Cardiac fibroblast (primary cell): ENCODE data around the gene ERAL1.
"Not testable (repeated sequence)": the region's sequence is repeated elsewhere in the genome, so short reads cannot be mapped to it uniquely, and the experiment has no call there.

ENCODE experiments used
- DNase-seq, 2 donors: peaks; one replicate each; pipeline versions ENCODE4 v3.0.0 to v3.0.0-alpha.2; 2010; ENCODE audit warnings: low read depth in 2 of 2
- H3K4me3 ChIP-seq, 2 donors: replicated peaks in 1 of 2; 1 replicate in 1 of 2; 2 replicates in 1 of 2; pipeline ENCODE4 v1.5.1; 2011; ENCODE audit warnings: low read depth in 2 of 2, low read length in 2 of 2, mild to moderate bottlenecking in 2 of 2, moderate library complexity in 1 of 2
- TF ChIP-seq, protein P1 (sequence below): IDR thresholded peaks from one replicate; pipeline ENCODE4 v1.5.1; 2011; ENCODE audit warnings: low read depth, mild to moderate bottlenecking, low read length, inconsistent platforms

Gene ERAL1

DNA sequence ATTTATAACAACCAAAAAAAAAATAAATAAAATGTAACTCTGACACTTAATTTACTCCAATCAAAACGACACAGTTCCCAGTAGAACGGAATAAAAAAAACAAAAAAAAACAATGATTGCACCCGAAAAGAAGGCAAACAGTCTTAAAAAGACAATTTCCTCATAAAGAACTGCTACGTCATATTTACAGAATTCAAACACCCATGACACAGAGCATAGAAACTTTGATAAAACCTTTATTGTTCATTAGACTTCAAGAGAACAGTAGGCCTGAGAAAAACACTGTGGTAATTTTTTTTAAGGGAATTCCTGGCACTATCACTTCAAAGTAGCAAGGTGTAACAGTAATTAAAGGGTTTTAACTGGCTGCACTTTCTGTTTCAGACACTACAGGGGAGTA lies 38.3 kb upstream of the ERAL1 start:
- DNase-seq = no peak
- TF ChIP-seq, protein P1, sequence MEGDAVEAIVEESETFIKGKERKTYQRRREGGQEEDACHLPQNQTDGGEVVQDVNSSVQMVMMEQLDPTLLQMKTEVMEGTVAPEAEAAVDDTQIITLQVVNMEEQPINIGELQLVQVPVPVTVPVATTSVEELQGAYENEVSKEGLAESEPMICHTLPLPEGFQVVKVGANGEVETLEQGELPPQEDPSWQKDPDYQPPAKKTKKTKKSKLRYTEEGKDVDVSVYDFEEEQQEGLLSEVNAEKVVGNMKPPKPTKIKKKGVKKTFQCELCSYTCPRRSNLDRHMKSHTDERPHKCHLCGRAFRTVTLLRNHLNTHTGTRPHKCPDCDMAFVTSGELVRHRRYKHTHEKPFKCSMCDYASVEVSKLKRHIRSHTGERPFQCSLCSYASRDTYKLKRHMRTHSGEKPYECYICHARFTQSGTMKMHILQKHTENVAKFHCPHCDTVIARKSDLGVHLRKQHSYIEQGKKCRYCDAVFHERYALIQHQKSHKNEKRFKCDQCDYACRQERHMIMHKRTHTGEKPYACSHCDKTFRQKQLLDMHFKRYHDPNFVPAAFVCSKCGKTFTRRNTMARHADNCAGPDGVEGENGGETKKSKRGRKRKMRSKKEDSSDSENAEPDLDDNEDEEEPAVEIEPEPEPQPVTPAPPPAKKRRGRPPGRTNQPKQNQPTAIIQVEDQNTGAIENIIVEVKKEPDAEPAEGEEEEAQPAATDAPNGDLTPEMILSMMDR = no peak

DNA sequence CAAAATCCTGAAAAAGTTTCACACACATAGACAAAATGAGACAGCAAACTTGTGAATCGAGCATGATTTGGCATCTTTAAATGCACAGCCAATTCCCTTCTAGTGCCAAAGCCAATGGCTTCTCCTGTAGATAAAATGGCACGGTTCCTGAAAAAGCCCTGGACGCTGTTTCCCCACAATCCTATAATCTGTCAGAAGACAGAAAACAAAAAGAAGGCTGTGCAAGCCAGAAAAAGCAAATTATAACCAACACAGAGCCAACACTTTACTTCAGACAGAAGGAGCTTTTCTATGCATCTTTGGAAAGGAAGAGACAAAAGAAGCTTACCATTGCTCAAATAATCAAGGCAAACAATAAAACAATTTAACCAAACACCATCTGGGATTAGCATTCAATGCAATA lies 36.0 kb upstream of the ERAL1 start:
- H3K4me3 ChIP-seq = no peak overlapping the region
- TF ChIP-seq, protein P1 = no peak
- DNase-seq = peak in 1 of 2 donors; percentile 48

More for the DNA sequence above, 38.3 kb upstream of the ERAL1 start:
- H3K4me3 ChIP-seq = no peak overlapping the region

DNA sequence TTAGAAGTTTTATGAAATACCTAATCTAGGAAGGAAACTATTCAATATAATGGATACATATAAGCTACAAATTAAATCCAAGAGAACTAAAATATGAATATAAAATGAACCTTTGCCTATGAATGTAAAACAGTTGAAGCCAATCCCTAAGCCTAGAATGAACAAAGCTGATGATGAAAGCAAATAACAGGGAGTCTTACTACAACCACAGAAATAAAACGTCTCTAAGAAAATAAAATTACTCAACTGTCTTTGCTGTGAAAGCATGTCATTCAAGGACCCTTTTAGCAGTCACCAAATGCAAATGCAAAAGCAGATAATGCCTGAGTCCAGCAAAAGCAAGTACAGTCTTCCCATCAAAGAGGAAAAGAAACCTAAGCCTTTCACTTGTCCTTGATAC lies 35.2 kb upstream of the ERAL1 start:
- DNase-seq = no peak
- no peak overlapping the region for H3K4me3 ChIP-seq
- TF ChIP-seq, protein P1 = no peak

DNA sequence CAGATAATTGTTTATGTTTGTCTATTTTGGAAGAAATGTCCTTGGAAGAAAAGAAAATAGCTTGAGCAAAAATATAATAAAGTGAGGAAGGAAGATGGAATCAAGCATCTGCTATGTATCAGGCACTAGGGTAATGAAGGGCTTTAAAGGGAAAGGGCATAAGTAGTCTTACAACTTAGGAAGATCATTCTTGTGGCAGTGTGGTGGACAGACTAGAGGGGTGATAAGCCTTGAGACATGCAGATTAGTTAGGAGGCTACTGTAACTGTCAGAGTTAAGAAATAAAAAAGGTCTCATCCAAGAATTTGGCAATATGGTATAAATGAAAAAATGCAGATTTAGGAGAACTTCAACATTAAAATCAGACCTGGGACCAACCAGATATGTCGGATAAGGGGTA lies 27.1 kb upstream of the ERAL1 start:
- TF ChIP-seq, protein P1 = no peak
- no peak overlapping the region for H3K4me3 ChIP-seq
- DNase-seq = no peak

DNA sequence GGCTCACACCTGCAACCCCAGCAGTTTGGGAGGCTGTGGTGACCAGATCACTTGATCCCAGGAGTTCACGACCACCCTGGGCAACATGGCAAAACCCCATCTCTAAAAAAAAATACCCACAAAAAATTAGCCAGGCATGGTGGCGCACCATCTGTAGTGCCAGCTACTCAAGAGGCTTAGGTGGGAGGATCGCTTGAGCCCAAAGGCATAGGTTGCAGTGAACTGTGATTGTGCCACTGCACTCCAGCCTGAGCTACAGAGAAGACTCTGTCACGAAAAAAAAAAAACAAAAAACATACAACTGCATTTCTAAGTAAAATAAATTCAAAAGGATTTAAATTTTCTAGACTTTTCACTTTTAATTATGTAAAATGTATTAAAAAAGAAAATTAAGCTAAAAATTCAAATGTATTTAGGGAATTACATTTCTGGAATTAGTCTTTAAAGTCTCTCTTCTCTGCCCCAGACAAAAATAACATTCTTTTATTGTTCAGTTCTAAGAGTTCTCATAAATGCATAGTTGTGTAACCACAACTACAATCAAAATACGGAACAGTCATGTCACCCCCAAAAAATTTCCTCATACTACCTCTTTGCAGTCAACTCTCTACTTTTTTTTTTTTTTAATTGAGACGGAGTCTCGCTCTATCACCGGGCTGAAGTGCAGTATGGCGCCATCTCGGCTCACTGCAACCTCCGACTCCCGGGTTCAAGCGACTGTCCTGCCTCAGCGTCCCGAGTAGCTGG lies 26.3 kb upstream of the ERAL1 start:
- peak in 1 of 2 donors; percentile 68 for DNase-seq
- TF ChIP-seq, protein P1 = no peak

DNA sequence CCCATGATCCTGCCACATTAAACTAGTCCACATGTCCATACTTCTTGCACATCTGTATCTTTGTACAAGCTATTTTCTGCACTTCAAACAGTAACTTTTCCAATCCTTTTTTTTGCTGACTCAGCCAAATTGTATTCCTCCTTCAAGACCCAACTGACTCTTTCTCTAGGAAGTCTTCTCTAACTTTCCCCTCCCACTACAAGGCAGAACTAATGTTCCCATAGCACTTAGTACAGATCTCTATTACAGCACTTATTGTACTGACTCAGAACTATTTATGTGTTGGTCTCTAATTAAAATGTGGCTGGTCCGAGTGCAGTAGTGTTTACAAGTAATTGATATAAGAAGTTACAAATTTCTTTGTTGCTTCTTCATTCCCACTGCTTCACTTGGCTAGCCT lies 20.4 kb upstream of the ERAL1 start:
- H3K4me3 ChIP-seq = no peak overlapping the region
- DNase-seq = no peak
- TF ChIP-seq, protein P1 = no peak

More for the DNA sequence above, 26.3 kb upstream of the ERAL1 start:
- no peak overlapping the region for H3K4me3 ChIP-seq

DNA sequence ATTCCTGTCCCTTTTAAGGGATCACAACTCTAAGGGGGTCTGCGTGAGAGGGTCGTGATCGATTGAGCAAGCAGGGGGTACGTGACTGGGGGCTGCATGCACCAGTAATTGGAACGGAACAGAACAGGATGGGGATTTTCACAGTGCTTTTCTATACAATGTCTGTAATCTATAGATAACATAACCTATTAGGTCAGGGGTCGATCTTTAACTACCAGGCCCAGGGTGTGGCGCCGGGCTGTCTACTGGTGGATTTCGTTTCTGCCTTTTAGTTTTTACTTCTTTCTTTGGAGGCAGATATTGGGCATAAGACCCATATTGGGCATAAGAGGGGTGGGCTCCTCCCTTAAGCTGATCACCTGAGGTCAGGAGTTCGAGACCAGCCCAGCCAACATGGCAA lies 18.3 kb upstream of the ERAL1 start:
- DNase-seq, H3K4me3 ChIP-seq: not testable (repeated sequence)
